ENCODE data around the gene CTDSP2.

Gene CTDSP2

GRCh38 chr12:57813971-57814772 is 32.4 kb downstream of the CTDSP2 start:
- DNase-seq, result no peak

DNA sequence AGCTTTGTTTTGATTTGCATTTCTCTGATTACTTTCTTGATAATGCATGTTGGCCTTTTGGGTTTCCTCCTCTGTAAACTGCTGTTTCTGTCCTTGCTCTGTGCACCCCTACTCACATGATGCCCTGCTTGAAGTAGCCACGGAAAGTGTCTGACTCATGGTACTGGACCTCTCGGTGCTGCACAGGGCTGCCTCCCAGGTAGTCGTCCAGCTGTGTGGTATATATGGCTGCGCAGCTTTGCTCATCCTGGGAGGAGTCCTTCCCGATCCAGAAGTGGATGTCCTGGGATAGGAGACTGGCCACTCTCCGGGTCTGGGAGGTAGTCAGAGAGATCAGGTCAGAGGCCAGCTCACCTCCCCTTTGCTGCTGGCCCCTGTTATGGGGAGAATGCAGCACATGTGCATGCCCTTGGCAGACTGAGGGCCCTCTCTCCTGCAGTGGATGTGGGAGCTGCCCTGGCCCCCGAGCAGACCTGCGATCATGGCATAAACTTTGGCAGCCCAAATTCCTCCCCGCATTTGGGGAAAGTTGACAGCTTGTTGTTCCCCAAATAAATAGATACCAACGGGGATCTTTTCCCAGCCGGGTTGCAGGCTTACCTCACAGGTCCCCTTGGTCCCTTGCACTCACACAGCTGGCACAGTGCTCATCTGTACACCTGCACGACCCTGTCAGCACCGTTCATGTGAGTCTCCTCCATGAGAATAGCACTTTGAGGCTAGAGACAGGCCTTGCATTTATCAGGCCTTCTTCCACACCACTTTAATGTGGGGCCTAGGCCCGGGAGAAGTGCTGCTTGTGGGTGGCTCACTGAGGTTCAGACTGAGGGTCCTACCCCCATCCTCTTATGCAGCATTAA is 33.2 kb downstream of the CTDSP2 start:
- no peak for DNase-seq

DNA sequence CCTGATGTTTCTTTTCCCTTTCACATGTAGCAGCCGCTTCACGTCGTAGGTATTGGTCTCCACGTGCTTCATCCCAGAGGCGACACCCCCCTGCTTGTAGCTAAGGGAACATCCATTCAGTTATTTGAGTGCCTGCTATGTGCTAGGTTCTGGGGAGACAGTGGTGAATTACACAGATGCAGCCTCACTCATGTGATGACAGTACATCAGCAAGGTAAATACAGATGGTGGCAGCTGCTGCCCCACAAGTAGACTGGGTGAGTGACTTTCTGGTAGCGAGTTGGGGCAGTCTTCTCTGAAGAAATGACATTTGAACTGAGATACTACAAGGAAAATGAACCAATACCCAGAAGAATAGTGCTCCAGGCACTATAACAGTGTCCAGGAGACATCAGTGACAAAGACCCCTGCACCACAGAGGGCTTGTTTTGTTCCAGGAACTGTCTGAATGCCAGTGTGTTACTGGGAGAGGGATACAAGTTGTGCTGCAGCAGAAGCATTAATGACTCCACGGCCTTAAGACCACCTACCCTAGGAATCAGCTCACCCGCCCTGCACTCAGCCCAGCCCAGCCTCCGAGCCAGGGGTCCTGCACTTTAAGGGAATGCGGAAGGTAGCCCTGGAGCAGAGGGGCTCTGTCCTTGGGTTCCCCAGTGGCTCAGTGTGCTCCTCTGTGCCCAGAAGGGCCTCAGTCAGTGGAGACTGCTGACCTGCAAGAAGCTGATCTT is 35.3 kb downstream of the CTDSP2 start:
- DNase-seq, result no peak

DNA sequence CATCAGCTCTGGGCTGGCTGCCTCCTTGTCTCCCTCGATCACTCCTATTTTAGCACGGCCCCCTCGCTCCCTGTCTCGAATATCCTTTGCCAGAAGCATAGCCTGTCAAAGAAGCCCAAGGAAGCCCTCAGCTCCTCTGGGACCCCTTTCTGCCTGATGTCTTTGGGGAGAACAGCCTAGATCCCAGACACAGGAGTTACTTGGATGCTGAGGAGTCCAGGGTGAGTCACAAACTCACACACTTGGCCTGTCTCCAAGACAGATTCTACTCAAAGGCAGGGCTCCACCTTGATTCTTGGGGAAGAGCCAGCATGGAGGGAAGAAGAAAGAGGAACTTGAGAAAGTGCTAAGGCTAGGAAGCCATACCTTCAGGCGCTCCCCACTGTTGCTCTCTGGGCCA is 36.1 kb downstream of the CTDSP2 start:
- peak; percentile 44 for DNase-seq

DNA sequence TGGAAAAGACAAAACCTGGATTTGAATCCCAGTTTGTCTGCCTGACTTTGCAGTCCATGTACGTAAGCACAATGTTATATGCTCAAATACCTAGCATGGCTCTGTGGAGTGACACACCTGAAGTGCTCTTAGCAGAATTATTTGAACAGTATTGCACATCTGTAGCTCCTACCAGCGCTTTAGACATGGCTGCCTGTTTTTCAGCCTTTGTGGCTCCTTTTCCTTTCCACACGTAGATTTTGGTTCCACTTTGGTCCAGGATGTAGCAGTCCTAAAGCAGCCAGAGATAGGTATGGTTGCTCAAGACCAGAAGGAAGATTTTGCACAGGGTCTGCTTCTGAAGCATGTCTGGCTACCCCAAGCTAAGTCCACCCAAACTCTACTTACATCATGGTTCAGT is 37.1 kb downstream of the CTDSP2 start:
- no peak for DNase-seq

DNA sequence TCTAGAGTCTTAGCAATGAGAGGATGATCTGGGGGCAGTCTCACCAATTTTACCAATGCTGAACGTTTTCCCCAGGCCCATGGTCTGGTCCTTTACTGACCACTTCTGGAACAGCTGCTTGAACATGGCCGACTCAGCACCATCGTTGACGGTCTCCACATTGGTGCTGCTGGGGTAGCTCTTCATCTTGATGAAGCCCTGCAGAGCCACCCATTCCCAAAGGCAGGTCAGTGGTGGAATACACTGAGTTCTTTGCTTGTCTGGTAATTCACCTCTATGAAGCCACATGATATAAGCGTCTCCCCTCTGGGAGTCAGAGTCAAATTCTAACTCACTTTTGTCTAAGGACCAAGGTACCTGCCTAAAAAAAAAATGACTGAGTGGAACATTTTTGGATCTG is 38.2 kb downstream of the CTDSP2 start:
- no peak for DNase-seq

GRCh38 chr12:57807285-57807684 is 39.2 kb downstream of the CTDSP2 start:
- DNase-seq, result no peak

GRCh38 chr12:57806677-57807076 is 39.9 kb downstream of the CTDSP2 start:
- DNase-seq, result no peak

DNA sequence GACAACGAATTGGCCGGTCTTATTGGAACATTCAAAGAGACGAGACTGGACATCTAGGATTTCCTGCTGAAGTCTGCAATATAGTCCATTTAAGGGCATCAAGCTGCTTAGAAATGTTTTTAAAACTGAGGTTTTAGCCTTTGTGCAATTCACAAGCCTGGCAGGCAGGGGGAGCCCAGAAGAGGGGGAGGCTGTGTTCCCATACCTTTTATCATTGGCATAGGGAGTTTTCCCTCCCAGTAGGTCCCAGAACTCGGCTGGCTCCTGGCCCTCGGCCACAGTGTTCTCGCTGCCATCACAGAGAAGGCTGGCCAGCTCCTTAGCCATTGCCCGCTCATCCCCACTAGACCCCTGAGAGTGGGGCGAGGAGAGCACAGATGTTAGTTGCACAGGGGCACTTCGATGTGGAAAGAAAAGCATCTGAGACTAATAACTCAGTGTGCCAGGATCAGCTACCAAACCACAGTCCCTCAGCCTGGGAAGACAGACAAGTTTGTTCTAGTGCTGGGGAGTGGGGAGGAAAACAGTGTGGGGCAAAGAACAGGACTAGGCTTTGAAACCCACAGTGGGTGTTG is 43.1 kb downstream of the CTDSP2 start:
- peak; percentile 65 for DNase-seq

DNA sequence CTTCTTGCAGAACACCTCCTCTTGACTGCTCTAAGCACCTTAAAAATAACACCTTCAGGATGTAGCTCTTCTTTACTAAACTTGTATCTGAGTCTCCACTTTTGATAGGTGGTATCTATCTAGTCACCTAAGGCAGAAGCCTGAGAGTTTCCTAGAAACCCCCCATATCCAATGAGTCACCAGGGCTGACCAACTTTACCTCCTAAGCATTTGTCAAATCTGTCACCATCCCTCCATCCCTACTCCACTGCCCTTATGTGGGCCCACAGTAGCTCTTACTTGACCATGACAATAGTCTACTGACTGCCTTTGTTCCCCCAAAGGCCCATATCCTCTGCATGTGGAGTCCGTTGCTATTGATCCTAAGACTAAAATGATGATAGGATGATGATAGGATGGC is 43.9 kb downstream of the CTDSP2 start:
- no peak for DNase-seq

- no peak for DNase-seq
Observed at GRCh38 chr12:57800965-57801364, 45.6 kb downstream of the CTDSP2 start.

DNA sequence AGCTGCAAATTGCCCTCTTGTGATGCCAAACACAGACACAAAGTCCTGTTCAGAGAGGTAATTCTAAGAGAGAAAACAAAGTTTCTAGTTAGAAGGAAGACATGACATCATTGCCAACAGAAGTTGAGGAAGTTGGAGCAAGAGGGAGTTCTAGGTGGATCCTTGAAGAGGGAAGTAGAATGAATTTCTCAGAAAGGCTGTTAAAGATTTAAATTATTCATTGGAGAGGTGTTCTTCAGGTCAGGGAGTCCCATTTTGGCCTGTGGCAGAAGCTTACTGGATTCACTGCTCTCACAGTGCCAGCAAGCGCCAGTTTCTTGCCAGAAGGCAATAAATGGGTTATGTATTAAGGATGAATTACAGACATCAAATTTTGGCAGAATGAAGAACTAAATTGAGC is 48.6 kb downstream of the CTDSP2 start:
- no peak for DNase-seq

DNA sequence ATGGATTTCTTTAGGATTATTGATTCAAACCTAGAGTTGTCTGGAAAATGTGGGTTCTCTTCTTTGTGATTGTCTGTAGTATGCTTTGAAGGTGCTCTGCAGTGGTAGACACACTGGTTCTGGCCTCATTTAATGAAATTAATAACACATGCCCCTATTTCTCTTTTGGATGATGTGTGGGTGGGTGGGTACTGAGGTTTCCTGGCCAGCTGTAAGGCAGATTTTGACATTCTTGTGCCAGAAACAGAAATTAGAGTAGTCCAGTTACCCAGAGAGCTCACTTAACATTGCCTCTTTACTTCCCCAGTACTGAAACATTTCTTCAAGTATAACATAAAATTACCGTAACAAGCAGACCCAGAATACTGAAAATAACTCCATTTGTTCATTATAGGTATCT is 49.5 kb downstream of the CTDSP2 start:
- DNase-seq, result no peak

GRCh38 chr12:57795354-57795753 is 51.2 kb downstream of the CTDSP2 start:
- peak; percentile 32 for DNase-seq

DNA sequence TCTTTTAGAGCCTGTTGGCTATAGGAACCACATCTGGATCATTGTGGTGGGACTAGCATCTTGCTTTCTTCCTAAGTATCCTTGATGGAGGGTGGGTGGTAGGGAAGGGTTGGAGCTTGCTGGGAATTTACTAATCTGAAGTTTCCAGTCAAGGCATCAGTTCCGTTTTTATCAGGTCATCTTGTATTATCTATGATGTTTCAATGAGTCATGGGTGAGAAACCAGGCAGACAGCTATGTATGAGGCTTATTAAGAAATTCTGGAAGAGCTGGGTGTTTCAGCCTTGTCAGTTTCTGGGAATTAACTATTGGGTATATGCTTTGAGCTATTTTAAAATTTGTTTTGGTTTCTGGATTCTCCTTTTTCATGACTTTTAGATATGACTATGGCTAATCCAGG is 52.6 kb downstream of the CTDSP2 start:
- DNase-seq, result peak; percentile 87

DNA sequence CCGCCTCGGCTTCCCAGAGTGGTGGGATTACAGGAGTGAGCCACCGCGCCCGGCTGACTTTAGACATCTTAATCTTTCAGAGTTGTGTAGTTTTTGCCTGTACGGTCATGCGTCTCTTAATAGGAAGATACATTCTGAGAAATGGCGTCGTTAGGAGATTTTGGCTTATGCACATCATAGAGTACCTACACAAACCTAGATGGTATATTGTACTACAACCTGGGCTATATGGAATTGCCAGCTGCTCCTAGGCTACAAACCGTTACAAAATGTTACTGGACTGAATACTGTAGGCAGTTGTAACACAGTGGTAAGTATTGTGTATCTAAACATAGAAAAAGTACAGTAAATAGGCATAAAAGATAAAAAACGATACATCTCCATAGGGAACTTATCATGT is 62.7 kb downstream of the CTDSP2 start:
- no peak for DNase-seq

- DNase-seq, result no peak
Observed at GRCh38 chr12:57783466-57783801, 63.1 kb downstream of the CTDSP2 start.

DNA sequence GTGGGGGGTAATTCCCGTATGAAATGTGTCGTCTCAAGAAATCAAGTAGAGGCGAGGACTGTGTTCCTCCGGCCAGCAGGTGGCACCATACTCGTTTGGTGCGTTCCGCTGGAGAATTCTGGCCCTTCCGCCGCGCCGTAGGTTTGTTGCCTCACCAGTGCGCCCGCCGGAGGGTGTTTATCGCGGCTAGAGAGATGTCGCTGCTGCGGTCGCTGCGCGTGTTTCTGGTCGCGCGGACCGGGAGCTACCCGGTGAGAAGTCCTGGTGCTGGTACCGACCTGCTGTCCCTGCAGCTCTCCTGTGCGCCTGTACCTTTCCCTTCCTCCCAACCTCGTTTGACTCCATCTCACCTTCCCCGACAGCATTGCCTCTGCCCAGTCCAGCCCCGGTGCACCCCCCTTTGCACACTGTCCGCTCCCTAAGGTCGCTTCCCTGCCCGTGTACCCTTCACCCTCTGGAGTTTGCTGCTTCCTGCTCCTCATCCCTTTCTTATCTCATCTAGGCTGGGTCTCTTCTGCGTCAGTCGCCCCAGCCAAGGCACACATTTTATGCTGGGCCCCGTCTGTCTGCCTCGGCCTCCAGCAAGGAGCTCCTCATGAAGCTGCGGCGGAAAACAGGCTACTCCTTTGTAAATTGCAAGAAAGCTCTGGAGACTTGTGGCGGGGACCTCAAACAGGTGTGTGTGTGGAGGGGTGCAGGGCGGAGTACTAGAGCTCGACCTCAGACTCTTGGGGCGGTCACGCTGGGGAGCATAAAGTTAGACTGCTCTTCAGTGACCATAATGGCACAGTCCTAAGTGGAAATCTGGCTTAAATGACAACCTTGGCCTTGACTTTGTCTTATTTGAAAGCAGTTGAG is 63.7 kb downstream of the CTDSP2 start, which contains the start of gene TSFM:
Gene TSFM (plus strand): TSS at position 180 of the 858 bp plus-strand sequence. CDS start 15 bp downstream, at position 195.
- DNase-seq, result peak; percentile 95

DNA sequence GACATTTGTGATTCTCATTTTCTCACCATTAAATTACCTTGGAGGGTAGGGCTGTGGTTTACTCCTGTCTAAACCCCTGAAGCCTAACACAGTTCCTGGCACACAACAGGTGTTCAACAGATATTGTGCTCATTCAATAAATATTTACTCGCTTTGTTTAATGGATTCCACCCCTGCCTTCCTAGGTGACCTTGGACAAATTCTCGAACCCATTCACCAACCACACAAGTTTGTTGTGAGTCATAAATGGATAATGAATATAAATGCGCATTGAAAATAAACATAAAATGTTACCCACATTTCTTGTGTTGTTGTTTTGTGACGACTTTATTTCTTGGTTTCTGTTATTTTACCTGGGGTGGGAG is 64.3 kb downstream of the CTDSP2 start:
- no peak for DNase-seq

DNA sequence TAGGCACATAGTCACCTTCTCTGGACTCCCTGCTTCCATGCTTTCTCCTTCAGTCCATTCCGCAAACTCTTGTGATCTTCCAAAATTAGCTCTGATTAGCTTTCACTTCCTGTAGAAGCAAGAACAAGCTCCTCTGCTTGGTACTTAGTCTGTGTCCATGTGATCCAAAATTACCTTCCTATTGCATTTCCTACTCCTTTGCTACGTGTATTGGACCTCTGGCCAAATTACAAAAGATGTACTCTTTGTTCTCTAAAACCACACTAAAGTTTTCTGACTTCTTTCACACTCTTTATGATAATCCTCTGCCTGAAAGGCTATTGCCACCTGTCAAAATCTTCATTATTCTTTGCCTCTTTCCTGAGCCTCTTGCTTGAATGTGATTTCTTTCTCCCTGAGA is 64.7 kb downstream of the CTDSP2 start:
- no peak for DNase-seq

DNA sequence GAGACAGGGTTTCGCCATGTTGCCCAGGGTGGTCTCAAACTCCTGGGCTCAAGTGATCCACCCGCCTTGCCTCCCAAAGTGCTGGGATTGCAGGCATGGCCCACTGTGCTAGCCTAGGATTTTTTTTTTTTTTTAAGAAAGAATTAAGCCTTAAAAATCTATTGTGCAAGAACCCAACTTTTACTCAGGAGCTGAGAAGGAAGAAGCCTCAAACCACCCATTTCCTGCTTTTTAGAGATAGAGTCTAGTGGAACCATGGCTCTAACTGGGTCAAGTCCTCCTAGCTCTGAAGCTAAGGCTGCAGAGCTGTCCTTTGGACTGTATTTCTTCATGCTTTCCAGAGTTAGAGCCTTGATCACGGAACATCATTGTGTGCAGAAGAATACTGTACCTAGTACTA is 65.3 kb downstream of the CTDSP2 start:
- no peak for DNase-seq
